Chondrocyte (in vitro differentiated cells): ENCODE data around the gene CD300E. TPM values are rescaled to one million over a fixed set of nuclear protein-coding genes. Genes with fewer than 3 reads are reported as not detected.

Source experiments
- DNase-seq: peaks from one replicate; pipeline ENCODE4 v3.0.0; 2021; ENCODE audit warnings: mixed read lengths, low spot score
- H3K27ac Mint-ChIP-seq: one replicate; pipeline ENCODE4 v1.8.0; 2021; ENCODE audit warnings: mild to moderate bottlenecking, moderate library complexity, mixed read lengths; ENCODE audit not compliant: unreplicated experiment
- H3K27me3 Mint-ChIP-seq: 2 replicates; pipeline ENCODE4 v1.8.0; 2021; ENCODE audit warnings: low read depth, mixed read lengths
- H3K36me3 Mint-ChIP-seq: 2 replicates; pipeline ENCODE4 v1.8.0; 2021; ENCODE audit warnings: low read depth, mixed read lengths
- H3K4me1 Mint-ChIP-seq: 2 replicates; pipeline ENCODE4 v1.8.0; 2021; ENCODE audit warnings: low read depth, mild to moderate bottlenecking, mixed read lengths
- H3K4me3 Mint-ChIP-seq: one replicate; pipeline ENCODE4 v1.8.0; 2021; ENCODE audit warnings: mild to moderate bottlenecking, moderate library complexity, mixed read lengths; ENCODE audit not compliant: unreplicated experiment
- H3K9me3 Mint-ChIP-seq: 2 replicates; pipeline ENCODE4 v1.8.0; 2021; ENCODE audit warnings: low read depth, mixed read lengths
- total RNA-seq: library from RNA; stranded (reverse); gene quantifications from 3 replicates; pipeline ENCODE4 v1.2.1, GENCODE V29; 2021
- TF ChIP-seq, protein P1 (sequence below): fragments of 200-600 bp; sonication (generic); IDR thresholded peaks from 2 replicates; pipeline ENCODE4 v1.5.0; 2021; ENCODE audit warnings: antibody characterized with exemption, mild to moderate bottlenecking, moderate library complexity

The CD300E gene
- total RNA-seq, 1 donor from 2014 or later = not detected

DNA sequence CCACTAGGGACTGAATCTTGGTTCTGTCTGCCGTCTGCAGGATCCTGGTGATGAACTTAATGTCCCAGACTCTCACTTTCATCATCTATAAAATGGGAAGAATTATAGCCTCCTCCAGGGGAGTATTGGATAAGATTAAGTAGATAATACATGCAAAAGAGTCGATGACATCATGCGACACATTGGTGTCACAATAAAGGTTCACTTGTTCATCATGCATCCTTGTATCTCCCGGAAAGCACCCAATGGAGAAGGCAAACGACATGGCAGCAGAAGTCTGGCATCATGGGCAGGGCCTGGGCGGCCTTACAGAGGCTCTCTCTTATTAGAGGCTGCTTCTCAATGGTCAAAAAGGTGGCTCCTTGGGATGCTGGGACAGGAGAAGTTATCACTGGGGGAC, 35.1 kb upstream of the CD300E start:
- peaks cover 74% of the 10 kb centered on the region for H3K27me3 Mint-ChIP-seq
- no peak overlapping the region for H3K4me3 Mint-ChIP-seq
- no peaks in the 10 kb centered on the region for H3K4me1 Mint-ChIP-seq
- no peaks in the 10 kb centered on the region for H3K36me3 Mint-ChIP-seq
- TF ChIP-seq, protein P1, sequence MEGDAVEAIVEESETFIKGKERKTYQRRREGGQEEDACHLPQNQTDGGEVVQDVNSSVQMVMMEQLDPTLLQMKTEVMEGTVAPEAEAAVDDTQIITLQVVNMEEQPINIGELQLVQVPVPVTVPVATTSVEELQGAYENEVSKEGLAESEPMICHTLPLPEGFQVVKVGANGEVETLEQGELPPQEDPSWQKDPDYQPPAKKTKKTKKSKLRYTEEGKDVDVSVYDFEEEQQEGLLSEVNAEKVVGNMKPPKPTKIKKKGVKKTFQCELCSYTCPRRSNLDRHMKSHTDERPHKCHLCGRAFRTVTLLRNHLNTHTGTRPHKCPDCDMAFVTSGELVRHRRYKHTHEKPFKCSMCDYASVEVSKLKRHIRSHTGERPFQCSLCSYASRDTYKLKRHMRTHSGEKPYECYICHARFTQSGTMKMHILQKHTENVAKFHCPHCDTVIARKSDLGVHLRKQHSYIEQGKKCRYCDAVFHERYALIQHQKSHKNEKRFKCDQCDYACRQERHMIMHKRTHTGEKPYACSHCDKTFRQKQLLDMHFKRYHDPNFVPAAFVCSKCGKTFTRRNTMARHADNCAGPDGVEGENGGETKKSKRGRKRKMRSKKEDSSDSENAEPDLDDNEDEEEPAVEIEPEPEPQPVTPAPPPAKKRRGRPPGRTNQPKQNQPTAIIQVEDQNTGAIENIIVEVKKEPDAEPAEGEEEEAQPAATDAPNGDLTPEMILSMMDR = no peak
- no peak overlapping the region for H3K27ac Mint-ChIP-seq
- H3K9me3 Mint-ChIP-seq = no peaks in the 10 kb centered on the region
- no peak for DNase-seq

DNA sequence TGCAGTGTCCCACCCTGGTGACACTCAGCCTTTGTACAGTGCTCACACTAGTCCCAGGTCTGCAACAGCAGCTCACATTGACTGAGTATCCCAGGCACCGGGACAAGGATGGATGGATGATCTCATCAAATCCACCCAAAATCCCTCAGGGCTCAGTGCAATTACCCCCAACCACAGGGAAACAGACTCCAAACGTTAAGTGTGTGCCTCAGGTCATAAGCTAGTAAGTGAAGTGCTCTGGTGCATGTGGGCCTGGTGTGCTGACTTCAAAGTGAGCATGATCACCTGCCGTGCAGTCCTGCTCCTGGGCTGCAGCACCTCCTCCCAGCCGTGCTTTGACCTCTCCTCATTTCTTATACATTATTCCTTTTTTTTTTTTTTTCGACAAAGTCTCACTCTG, 31.2 kb upstream of the CD300E start:
- Mint-ChIP-seq H3K27ac (no peak overlapping the region), H3K27me3 (peaks cover 80% of the 10 kb centered on the region), H3K9me3 (no peaks in the 10 kb centered on the region), H3K36me3 (no peaks in the 10 kb centered on the region), H3K4me1 (no peaks in the 10 kb centered on the region), H3K4me3 (no peak overlapping the region)
- TF ChIP-seq, protein P1 = no peak
- DNase-seq = no peak

GRCh38 chr17:74652020-74652419, 28.5 kb upstream of the CD300E start:
- H3K36me3 Mint-ChIP-seq = no peaks in the 10 kb centered on the region
- no peaks in the 10 kb centered on the region for H3K9me3 Mint-ChIP-seq
- DNase-seq = no peak
- no peaks in the 10 kb centered on the region for H3K4me1 Mint-ChIP-seq
- H3K4me3 Mint-ChIP-seq = no peak overlapping the region
- TF ChIP-seq, protein P1 = no peak
- no peak overlapping the region for H3K27ac Mint-ChIP-seq
- H3K27me3 Mint-ChIP-seq = peaks cover 73% of the 10 kb centered on the region

- Mint-ChIP-seq H3K27ac (no peak overlapping the region), H3K36me3 (no peaks in the 10 kb centered on the region), H3K4me1 (no peaks in the 10 kb centered on the region), H3K9me3 (no peaks in the 10 kb centered on the region), H3K4me3 (no peak overlapping the region), H3K27me3 (peaks cover 68% of the 10 kb centered on the region)
- TF ChIP-seq, protein P1 = no peak
- DNase-seq = no peak
Observed at GRCh38 chr17:74649909-74650308, 26.4 kb upstream of the CD300E start.

DNA sequence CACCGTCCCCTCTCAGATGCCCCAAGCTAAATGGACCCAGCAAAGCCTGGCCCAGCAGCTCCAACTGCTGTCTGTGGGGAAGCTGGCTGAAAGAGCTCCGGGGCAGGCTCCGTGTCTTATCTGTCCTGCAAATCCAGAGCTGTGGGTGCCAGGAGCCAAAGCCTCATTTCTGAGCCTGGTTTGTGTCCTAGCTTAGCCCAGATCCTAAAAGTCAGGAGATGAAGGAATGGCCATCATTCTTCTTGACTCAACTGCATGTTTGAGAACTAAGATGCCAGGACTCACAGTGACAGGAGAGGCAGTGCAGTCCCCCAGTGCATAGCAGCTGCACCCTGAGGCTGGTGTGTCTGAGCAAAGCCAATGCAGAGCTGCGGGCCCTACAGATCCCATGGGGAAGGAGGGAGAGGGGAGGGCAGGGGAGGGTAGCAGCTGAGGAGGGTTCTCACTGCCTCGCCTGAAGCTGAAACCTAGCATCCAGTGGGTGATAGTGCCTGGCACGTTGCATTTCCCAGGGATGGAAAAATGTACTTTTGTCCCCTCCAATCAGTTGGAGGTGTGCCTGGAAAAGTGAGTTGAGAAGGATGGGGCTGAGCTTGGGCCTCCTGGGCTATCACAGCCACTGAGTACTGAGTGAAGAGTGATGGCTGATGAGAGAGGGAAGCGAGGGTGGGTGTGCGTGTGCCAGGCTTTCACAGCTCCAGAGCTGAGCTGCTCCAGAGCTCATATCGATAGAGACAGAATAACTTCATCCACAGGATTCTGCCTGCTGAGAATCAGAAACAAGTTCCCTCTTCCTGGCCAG, 24.5 kb upstream of the CD300E start:
- no peak for DNase-seq
- no peaks in the 10 kb centered on the region for H3K36me3 Mint-ChIP-seq
- TF ChIP-seq, protein P1 = no peak
- H3K4me1 Mint-ChIP-seq = no peaks in the 10 kb centered on the region
- H3K27ac Mint-ChIP-seq = no peak overlapping the region
- no peaks in the 10 kb centered on the region for H3K9me3 Mint-ChIP-seq
- no peak overlapping the region for H3K4me3 Mint-ChIP-seq
- peaks cover 68% of the 10 kb centered on the region for H3K27me3 Mint-ChIP-seq
